Measurements from ENCODE around the gene TTBK2.
"Not testable (repeated sequence)": the region's sequence is repeated elsewhere in the genome, so short reads cannot be mapped to it uniquely, and the experiment has no call there.

TTBK2 gene

GRCh38 chr15:42908538-42908937 lies 12.0 kb downstream of the TTBK2 start:
- DNase-seq (ENCODE audit: low spot score) = no peak

DNA sequence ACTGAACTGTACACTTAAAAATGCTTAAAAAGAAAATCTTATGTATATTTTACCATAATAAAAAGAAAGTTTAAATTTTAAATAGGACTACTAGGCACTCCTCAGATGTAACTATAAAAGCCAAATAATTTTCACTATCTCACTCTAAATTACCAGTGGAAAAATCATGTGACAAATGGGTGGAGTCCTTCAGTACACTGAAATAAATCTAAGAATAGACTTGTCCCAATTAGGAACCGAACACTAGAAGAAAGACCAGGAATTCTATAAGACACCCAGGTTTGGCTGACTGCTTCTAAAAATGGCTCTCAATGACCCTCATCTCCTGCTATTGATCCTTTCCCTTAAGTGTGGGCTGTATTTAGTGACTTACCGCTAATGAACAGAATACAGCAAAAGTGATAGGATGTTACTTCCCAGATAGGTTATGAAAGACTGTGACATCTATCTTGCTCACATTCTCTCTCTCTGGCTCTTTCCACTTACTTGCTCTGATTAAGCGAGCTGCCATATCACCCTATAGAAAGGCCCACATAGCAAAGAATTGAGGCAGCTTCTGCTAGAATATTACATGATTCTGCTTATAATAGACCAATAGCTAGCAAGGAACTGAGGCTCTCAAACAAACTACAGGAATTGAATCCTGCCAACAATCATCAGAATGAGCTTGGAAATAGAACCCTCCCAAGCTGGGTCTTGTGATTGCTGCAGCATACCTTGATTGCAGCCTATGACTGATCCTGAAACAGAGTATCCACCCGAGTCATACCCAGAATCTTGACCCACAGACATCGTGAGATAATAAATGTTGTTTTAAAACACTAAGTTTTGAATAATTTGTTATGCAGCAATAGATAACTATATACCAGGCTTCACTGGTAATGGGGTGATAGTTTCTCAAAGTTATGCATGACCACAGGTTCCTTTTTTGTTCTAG lies 16.9 kb downstream of the TTBK2 start:
- DNase-seq (ENCODE audit: low spot score) = no peak

DNA sequence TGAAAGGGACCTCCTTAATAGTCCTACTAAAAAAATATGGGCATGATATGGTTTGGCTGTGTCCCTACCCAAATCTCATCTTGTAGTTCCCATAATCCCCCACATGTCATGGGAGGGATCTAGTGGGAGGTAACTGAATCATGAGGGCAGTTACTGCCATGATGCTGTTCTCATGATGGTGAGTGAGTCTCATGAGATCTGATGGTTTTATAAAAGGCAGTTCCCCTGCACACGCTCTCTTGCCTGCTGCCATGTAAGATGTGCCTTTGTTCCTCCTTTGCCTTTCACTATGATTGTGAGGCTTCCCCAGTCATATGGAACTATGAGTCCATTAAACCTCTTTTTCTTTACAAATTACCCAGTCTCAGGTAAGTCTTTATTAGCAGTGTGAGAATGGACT lies 26.7 kb downstream of the TTBK2 start:
- not testable (repeated sequence) for DNase-seq (ENCODE audit: low spot score)

- DNase-seq (ENCODE audit: low spot score) = no peak
Measured at GRCh38 chr15:42891569-42891968, 29.0 kb downstream of the TTBK2 start.

- DNase-seq (ENCODE audit: low spot score) = peak; percentile 54
Measured at GRCh38 chr15:42890161-42890913, 30.2 kb downstream of the TTBK2 start.

GRCh38 chr15:42887384-42887783 lies 33.2 kb downstream of the TTBK2 start:
- DNase-seq (ENCODE audit: low spot score) = not testable (repeated sequence)

GRCh38 chr15:42880121-42880520 lies 40.5 kb downstream of the TTBK2 start:
- no peak for DNase-seq (ENCODE audit: low spot score)

DNA sequence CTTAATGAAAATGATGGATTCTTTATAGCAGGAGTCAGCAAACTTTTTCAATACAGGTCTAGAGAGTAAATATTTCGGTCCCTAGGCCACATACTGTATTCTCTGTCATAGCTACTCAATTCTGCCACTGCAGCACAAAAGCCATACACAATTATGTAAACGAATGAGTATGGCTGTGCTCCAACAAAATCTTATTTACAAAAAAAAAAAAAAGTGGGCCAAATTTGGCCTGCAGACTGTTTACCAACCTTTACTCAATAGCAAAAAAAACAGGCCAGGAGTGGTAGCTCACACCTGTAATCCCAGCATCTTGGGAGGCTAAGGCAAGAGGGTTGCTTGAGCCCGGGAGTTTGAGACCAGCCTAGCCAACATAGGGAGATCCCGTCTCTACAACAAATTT lies 41.1 kb downstream of the TTBK2 start:
- DNase-seq (ENCODE audit: low spot score) = no peak

DNA sequence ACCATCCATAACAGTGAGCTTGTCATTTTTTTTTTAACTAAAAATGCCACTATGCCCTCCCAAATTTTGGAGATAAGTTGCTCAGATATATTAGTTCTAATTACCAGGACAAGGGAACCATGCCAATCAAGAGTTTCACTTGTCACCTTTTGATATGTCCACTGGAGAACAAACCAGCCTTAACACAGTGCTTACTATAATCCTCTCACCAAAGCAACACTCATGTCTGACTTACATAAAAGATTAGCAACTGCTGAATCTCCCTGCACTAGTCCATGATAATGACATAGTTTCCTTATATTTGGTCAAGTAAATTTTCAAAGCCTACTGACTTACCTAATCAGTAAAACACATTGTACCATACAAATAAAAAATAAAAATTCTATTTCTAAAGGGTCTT lies 44.4 kb downstream of the TTBK2 start:
- no peak for DNase-seq (ENCODE audit: low spot score)

- DNase-seq (ENCODE audit: low spot score) = no peak
Measured at GRCh38 chr15:42868683-42869082, 51.9 kb downstream of the TTBK2 start.

DNA sequence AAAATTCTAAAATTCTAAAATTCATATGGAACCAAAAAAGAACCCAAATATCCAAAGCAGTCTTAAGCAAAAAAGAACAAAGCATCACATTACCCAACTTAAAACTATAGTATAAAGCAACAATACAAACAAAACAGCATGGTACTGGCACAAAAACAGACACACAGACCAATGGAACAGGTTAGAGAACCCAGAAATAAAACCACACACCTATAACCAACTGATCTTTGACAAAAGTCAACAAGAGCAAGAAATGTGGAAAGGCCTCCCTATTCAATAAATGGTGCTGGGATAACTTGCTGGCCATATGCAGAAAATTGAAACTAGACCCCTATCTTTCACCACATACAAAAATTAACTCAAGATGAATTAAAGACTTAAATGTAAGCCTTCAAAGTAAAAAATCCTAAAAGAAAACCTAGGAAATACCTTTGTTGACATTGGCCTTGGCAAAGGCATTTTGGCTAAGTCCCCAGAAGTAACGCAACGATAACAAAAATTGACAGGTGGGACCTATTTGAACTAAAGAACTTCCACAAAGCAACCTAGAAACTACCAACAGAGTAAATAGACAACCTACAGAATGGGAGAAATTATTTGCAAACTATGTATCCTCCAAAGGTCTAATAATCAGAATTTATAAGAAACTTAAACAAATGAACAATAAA lies 56.9 kb downstream of the TTBK2 start:
- DNase-seq (ENCODE audit: low spot score) = no peak

DNA sequence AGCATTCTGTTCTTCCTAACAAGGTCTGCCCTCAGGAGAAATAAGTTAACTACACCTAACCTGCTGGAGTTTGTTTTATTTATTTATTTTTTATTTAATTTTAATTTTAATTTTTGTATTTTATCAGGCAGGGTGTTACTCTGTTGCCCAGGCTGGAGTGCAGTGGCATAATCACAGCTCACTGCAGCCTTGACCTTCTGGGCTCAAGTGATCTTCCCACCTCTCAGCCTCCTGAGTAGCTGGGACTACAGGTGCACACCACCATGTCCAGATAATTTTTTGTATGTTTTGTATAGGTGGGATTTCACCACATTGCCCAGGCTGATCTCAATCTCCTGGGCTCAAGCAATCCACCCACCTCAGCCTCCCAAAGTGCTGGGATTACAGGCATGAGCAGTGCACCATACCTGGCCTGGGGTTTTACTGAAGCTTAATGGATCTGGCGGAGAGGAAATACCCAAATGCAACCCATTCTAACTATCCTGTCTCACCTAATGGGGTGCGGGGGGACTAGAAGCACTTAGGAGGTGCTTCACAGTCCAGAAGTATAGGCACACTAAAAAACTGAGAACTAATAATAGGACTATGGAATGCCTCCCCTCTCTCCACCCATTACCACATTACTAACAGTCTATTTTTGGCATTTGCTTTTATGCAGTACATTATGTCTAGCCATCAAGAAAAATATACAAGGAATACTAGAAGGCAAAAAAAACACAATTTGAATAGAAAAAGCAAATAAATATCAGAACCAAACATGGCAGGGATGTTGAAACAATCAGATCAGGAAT lies 61.4 kb downstream of the TTBK2 start:
- DNase-seq (ENCODE audit: low spot score) = peak; percentile 6

DNA sequence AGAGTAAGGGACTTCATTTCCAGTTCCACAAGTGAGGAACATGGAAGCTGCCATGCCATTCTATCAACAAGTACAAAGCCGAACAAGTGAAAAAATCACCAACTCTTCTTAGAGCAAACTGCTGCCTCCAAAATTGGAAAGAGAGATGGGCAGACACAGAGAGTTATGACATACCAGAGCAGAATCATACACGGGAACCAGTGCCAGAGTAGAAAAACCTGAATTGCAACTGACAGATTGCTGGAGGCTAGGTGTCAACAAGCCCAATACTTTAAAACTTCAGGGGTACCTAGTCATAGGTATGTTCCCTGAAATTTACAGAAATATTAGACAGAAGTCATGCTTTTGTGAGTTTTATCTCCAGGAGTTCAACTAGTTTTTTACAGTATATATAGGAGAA lies 62.0 kb downstream of the TTBK2 start:
- DNase-seq (ENCODE audit: low spot score) = no peak

DNA sequence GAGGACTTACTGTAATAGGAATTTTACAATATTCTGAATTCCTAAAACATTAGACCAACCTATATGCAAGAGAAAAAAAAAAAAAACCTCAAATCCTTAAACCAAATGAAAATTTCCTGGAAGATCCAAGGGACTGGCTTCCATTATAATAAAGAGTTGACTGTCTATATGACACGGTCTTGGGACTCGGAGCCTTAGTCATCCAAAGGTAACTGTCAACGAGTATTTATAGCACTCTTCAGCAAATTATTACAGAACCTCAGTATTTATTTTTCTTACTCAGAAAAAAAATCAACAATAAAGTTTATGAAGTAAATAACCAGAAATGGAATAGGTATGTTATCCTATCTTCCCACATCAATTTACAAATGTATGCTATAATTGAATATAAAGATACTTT lies 66.0 kb downstream of the TTBK2 start:
- no peak for DNase-seq (ENCODE audit: low spot score)

GRCh38 chr15:42849836-42850235 lies 70.7 kb downstream of the TTBK2 start:
- DNase-seq (ENCODE audit: low spot score) = no peak

DNA sequence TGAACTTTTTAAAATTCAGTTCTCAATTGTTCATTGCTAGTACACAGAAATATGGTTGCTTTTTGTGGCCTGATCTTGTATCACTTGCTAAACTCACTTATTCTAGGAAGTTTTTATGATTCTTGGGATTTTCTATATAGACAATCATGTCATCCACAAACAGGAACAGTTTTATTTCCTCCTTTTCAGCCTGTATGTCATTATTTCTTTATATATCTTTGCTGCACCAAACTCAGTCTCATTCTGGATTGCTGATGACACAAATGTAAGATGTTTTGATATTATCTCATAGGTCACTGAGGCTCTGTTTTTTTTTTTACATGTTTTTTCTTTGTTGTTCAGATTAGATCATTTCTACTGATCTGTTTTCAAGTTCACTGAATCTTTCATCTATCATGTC lies 71.7 kb downstream of the TTBK2 start:
- DNase-seq (ENCODE audit: low spot score) = no peak

GRCh38 chr15:42846647-42847046 lies 73.9 kb downstream of the TTBK2 start:
- DNase-seq (ENCODE audit: low spot score) = no peak

DNA sequence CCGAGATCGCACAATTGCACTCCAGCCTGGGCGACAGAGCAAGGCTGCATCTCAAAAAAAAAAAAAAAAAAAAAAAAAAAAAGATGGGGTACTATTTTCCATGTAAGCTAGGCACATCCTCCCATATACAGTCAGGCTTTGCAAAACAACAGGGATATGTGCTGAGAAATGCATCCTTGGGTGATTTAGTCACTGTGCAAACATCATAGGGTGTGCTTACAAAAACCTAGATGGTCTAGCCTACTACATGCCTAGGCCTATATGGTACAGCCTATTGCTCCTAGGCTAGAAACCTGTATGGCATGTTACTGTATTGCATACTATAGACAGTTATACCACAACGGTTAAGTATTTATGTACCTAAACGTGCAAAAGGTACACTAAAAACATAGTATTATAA lies 75.0 kb downstream of the TTBK2 start:
- no peak for DNase-seq (ENCODE audit: low spot score)

- no peak for DNase-seq (ENCODE audit: low spot score)
Measured at GRCh38 chr15:42843699-42844098, 76.9 kb downstream of the TTBK2 start.

- DNase-seq (ENCODE audit: low spot score) = no peak
Measured at GRCh38 chr15:42836251-42836650, 84.3 kb downstream of the TTBK2 start.

DNA sequence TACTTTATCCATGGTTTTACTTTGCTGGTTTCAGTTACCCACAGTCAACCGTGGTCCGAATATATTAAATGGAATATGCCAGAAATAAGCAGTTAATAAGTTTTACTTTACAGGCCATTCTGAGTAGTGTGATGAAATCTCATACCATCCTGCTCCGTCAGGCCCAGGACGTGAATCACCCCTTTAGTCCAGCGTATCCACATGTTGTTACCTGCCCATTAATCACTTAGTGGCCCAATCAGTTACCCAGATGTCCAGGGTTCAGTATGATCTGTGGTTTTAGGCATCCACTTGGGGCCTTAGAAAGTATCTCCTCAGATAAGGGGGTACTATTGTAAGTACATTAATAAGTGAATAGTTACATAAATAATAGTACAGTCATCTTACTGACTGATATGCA lies 88.0 kb downstream of the TTBK2 start:
- peak; percentile 23 for DNase-seq (ENCODE audit: low spot score)
